HG02588 (cell line): ENCODE measurements around the gene NACC1.
A peak's percentile ranks its signal among the peaks of the same experiment; 100 is the strongest.
"Not testable (repeated sequence)": the region's sequence is repeated elsewhere in the genome, so short reads cannot be mapped to it uniquely, and the experiment has no call there.

Experiments
- ATAC-seq: cut with Tn5 transposase; IDR thresholded peaks from one replicate; pipeline ENCODE4 v1.9.1; 2021; ENCODE audit warnings: mild to moderate bottlenecking, moderate library complexity; ENCODE audit not compliant: unreplicated experiment

The NACC1 gene

GRCh38 chr19:13160557-13160956 lies 42.5 kb downstream of the NACC1 start:
- ATAC-seq: no peak

DNA sequence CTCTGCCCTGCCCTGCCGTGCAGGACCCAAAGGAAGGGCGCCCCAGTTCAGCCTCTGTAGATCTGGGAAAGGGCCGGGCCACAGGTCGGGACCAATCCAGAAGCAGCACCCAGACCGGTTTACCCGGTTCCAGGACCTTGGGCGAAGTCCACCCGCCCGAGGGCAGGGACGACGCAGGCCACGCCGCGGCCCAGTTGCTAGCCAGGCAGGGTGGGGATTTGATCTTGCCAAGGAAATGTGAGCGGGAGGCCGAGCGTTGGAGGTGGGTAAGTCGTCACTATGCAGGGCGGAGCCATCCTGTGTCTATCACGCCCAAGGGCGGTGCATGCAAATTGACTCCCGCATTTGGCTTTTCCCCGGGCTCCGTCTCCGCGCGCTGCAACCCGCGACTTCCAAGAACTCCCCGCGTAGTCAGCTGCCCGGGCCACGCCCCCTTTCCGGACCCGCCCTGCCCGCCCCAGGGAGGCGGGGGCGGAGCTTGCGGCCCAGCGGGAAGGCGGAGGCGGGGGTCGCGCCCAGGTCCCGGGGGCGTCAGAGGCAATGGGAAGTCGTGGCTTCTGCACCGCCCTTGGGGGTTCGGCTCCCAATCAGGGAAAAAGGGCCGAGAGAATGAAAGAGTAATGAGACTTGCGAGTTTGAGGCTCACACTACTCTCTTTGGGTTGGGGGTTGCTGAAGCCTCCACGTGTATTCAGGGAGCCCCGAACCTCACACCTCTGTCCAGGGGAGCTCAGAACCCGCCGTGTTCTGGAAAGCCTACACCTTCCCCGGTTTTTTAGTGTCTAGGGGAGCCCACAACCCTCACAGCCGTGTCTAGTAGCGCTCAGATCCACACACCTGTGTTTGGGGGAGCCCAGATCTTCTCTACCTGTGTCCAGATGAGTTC lies 44.9 kb downstream of the NACC1 start:
- ATAC-seq: peak; percentile 33

GRCh38 chr19:13163609-13164342 lies 45.7 kb downstream of the NACC1 start:
- ATAC-seq: no peak

DNA sequence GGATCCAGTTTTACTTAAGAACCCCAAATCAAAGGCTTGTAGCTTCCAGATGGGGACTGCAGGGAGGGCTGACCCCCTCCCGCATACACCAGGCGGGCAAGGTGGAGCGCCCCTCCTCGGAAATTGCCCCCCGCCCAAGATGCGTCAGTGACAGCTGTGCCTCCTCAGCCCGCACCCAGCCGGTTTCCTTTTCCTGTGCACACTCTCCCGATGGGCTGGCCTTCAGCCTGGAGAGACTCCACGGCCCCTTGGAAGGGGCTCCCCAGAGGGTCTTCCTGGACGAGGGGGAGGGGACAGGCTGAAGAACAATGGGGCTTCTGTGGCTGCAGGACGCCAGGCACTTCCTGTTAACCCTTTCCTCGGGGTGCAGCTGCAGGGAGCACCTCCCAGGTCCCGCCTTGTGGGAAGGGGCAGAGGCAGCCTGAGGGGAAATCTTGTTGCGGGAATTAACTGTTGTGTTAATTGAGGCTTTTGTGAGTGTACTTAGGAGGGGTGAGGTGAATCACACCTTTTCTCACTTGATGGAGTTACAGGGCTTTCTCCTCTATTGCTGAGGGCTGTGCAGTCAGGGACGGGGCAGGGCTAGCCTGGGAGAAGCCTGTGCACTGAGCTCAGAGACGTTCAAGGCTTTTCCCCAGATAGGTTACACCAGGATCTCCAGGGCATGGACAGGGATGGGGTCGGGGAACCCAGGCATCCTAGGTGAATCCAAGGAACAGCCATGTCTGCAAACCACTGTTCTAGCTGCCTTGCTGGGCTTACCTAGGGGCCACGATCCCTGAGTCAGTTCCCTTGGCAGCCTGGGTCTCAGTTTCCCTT lies 46.5 kb downstream of the NACC1 start:
- ATAC-seq: no peak

- ATAC-seq: no peak
Measured at GRCh38 chr19:13165162-13165997, 47.3 kb downstream of the NACC1 start.

DNA sequence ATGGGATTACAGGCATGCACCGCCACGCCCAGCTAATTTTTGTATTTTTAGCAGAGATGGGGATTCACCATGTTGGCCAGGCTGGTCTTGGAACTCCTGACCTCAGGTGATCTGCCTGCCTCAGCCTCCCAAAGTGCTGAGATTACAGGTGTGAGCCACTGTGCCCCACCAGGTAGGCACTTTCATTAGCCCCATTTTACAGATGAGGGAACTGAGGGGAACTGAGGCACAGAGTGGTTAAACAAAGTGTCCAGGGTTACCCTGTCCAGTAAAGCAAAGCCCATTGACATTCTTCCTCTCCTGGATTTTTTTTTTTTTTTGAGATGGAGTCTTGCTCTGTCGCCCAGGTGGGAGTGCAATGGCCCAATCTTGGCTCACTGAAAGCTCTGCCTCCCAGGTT lies 48.1 kb downstream of the NACC1 start:
- ATAC-seq: not testable (repeated sequence)

DNA sequence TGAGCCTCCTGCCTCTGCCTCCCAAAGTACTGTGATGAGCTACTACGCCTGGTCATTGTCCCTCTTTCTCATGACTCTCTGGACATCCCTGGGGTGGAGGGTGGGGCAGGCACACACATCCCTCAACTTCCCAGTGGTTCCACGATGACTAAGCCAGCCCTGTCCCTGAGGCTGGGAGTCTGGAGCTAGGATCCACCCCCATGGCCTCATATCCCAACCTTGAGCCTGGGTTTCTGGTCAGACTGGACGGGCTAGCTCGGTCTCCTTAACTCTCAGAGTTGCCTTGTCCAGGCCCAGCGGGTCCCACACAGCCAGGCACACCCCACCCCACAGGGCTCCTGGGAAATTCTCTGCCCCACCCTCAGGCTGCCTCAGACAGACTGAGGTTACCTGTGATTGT lies 51.7 kb downstream of the NACC1 start:
- no peak for ATAC-seq

- no peak for ATAC-seq
Measured at GRCh38 chr19:13171146-13171545, 53.1 kb downstream of the NACC1 start.

DNA sequence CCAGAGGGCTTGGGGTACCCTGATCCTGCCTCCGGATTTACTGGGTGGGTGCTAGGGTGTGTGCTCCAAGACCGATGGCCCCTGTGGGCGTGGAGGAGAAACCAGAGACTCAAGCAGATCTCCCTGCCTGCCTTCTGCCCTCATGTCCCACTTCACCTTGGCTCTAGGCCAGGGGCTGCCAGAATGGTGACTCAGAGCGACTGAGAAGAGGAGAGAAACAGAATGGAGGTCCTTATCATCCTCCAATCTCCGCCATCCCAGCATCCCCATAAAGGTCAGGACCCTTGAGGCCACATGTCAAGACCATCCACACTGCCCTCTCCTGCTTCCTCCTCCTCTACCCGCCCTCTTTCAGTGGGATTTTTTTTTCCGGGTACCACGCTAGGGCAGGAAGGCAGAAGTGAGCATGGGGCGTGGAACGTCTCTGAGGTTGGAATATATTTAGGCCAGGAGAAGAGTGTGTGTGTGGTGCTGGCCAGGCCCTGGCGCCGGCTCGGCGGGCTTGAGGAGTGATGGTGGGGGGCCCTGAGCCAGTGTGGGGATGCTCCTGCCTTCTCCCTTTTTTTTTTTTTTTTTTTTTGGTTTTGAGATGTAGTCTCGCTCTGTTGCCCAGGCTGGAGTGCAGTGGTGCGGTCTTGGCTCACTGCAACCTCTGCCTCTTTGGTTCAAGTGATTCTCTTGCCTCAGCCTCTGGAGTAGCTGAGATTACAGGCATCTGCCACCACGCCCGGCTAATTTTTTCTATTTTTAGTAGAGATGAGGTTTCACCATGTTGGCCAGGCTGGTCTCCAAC lies 54.5 kb downstream of the NACC1 start:
- no peak for ATAC-seq

GRCh38 chr19:13173139-13173737 lies 55.2 kb downstream of the NACC1 start:
- no peak for ATAC-seq

- no peak for ATAC-seq
Measured at GRCh38 chr19:13176345-13176744, 58.3 kb downstream of the NACC1 start.

DNA sequence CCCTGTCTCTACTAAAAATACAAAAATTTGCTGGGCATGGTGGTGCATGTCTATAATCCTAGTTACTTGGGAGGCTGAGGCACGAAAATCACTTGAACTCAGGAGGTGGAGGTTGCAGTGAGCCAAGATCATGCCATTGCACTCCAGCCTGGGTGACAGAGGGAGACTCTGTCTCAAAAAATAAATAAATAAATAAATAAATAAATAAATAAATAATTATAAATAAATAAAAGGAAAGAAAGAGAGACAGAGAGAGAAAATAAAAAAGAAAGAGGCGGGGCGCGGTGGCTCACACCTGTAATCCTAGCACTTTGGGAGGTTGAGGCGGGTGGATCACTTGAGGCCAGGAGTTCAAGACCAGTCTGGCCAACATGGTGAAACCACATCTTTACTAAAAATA lies 59.5 kb downstream of the NACC1 start:
- ATAC-seq: not testable (repeated sequence)

GRCh38 chr19:13178291-13178690 lies 60.2 kb downstream of the NACC1 start:
- ATAC-seq: not testable (repeated sequence)

DNA sequence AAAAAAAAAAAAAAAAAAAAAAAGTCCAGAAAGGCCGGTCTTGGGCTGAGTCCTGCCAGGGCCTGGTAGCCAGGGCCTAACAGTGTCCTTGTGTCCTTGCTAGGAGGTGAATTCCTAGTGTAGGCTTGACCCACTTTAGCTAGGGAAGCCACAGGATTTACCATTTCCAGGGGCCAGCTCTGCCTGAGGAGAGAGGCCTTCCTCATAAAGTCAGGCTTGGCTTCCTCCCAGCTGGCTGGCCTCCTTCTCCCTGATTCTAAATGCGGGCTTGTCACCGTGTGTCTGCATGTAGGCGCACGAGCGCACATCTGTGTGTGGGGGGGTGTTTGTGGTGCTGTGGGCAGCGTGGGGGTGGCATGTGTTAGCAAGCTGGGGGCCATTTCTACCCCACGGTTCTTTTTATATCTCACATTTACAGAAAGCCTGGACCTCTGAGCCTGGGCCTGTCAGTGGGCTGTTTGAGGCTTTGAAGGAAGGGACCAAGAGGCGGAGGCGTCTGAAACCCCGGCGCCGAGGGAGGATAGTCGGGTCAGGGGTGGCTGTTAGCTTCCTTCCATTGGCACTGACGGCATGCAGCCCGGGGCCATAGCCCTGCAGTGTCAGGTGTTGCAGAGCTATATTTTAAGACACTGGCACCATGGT lies 63.8 kb downstream of the NACC1 start:
- no peak for ATAC-seq

- not testable (repeated sequence) for ATAC-seq
Measured at GRCh38 chr19:13184926-13185325, 66.9 kb downstream of the NACC1 start.

DNA sequence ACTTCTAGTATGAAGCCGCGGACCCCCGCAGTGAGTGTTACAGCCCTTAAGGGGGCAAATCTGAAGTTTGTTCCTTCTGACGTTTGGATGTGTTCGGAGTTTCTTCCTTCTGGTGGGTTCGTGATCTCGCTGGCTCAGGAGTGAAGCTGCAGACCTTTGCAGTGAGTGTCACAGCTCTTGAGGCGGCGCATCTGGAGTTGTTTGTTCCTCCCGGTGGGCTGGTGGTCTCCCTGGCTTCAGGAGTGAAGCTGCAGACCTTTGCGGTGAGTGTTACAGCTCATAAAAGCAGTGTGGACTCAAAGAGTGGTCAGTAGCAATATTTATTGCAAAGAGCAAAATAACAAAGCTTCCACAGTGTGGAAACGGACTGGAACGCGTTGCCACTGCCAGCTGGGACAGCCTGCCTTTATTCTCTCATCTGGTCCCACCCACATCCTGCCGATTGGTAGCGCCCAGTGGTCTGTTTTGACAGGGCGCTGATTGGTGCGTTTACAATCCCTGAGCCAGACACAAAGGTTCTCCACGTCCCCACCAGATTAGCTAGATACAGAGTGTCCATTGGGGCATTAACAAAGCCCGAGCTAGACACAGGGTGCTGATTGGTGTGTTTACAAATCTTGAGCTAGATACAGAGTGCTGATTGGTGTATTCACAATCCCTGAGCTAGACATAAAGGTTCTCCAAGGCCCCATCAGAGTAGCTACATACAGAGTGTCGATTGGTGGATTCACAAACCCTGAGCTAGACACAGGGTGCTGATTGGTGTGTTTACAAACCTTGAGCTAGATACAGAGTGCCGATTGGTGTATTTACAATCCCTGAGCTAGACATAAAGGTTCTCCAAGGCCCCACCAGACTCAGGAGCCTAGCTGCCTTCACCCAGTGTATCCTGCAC lies 67.9 kb downstream of the NACC1 start:
- not testable (repeated sequence) for ATAC-seq

- ATAC-seq: not testable (repeated sequence)
Measured at GRCh38 chr19:13186688-13187087, 68.6 kb downstream of the NACC1 start.

GRCh38 chr19:13187419-13187818 lies 69.4 kb downstream of the NACC1 start:
- no peak for ATAC-seq
